Measurements from ENCODE around the gene WDR37. TPM values are rescaled to one million over a fixed set of nuclear protein-coding genes. Genes with fewer than 3 reads are reported as not detected.

WDR37 gene
- total and polyA plus RNA-seq, 2 donors (not counting 1 experiment from before 2014, with no cell fraction given), result 17.3 to 33.2 TPM

GRCh38 chr10:1123198-1123597, 67.0 kb downstream of the WDR37 start:
- no peaks in the 10 kb centered on the region for H3K4me1 ChIP-seq (ENCODE audit: control insufficient read depth in 2 of 2, insufficient read depth in 2 of 2, low read length in 2 of 2)
- H2AFZ ChIP-seq (ENCODE audit: insufficient read depth, low read depth, low read length, poor library complexity, severe bottlenecking), result no peak overlapping the region
- WGBS (ENCODE audit: insufficient coverage), result 94% methylated on average over 4 of the region's 5 CpGs
- TF ChIP-seq EZH2 (IDR thresholded peaks at IDR 0.05; ENCODE audit: borderline replicate concordance, insufficient read depth, low read depth, low read length, poor library complexity, severe bottlenecking) (no peak), CTCF (IDR thresholded peaks at IDR 0.05) (no peak)
- Mint-ChIP-seq H3K27ac (no peak overlapping the region), H3K9me3 (ENCODE audit: insufficient read depth) (no peaks in the 10 kb centered on the region), H3K4me3 (no peak overlapping the region), H3K4me1 (peaks cover 6% of the 10 kb centered on the region), H3K27me3 (no peaks in the 10 kb centered on the region)
- no peak overlapping the region for H3K27ac ChIP-seq (ENCODE audit: low read length in 2 of 2)
- CTCF ChIA-PET, result no interaction called here
- H3K36me3 ChIP-seq (replicated peaks in 1 of 2; ENCODE audit: control extremely low read depth in 1 of 2, control insufficient read depth in 1 of 2, extremely low read depth in 1 of 2, insufficient read depth in 2 of 2, low read length in 1 of 2), result peaks cover 3 to 91% of the 10 kb centered on the region in 2 experiments
- peaks cover 9% of the 10 kb centered on the region for H3K79me2 ChIP-seq (ENCODE audit: control insufficient read depth, insufficient read depth, low read length)
- ATAC-seq (ENCODE audit: low read depth) (no peak), DNase-seq (no peak)
- no peak overlapping the region for H3K4me3 ChIP-seq (ENCODE audit: control extremely low read depth in 1 of 5, extremely low read depth in 1 of 5, insufficient read depth in 1 of 5, low read depth in 2 of 5, low read length in 4 of 5)
- no peaks in the 10 kb centered on the region for H3K27me3 ChIP-seq (replicated peaks in 1 of 4; ENCODE audit: control extremely low read depth in 1 of 4, control insufficient read depth in 3 of 4, insufficient read depth in 4 of 4, low read length in 3 of 4)
- peaks cover 17% of the 10 kb centered on the region for H4K20me1 ChIP-seq (ENCODE audit: control insufficient read depth, insufficient read depth, low read length, poor library complexity, severe bottlenecking)
- intact Hi-C loops (cut with micrococcal nuclease), result no loop called here
- H3K9ac ChIP-seq (ENCODE audit: low read length), result no peak overlapping the region
- no peak overlapping the region for H3K4me2 ChIP-seq (replicated peaks; ENCODE audit: low read depth, low read length, poor library complexity, severe bottlenecking)
- no peaks in the 10 kb centered on the region for H3K9me3 ChIP-seq (ENCODE audit: control extremely low read depth in 1 of 3, control insufficient read depth in 2 of 3, insufficient read depth in 1 of 3, low read length in 2 of 3)
- POLR2A ChIA-PET, result no interaction called here

DNA sequence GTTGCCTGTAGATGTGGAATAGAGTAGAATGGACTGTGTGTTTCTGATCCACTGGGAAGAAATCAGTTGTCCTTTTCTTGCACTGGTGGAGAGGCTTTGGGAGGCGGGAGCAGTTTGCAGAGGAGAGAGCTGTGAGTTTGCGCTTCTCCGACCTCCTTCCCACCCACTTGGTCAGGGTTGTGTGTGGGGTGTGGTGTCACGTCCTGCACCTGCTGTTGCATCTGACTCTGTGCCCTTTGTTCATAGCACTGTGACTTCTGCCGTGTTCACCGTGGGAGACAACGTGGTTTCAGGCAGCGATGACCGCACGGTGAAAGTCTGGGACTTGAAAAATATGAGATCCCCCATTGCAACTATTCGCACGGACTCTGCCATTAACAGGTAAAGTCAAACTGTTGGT, 67.8 kb downstream of the WDR37 start:
- no peak for TF ChIP-seq EZH2 (IDR thresholded peaks at IDR 0.05; ENCODE audit: borderline replicate concordance, insufficient read depth, low read depth, low read length, poor library complexity, severe bottlenecking)
- no peak for TF ChIP-seq CTCF (IDR thresholded peaks at IDR 0.05)
- Histone ChIP-seq H2AFZ (ENCODE audit: insufficient read depth, low read depth, low read length, poor library complexity, severe bottlenecking) (no peak overlapping the region), H3K79me2 (ENCODE audit: control insufficient read depth, insufficient read depth, low read length) (peaks cover 6% of the 10 kb centered on the region), H3K27me3 (replicated peaks in 1 of 4; ENCODE audit: control extremely low read depth in 1 of 4, control insufficient read depth in 3 of 4, insufficient read depth in 4 of 4, low read length in 3 of 4) (no peaks in the 10 kb centered on the region), H3K4me3 (ENCODE audit: control extremely low read depth in 1 of 5, extremely low read depth in 1 of 5, insufficient read depth in 1 of 5, low read depth in 2 of 5, low read length in 4 of 5) (no peak overlapping the region), H3K36me3 (replicated peaks in 1 of 2; ENCODE audit: control extremely low read depth in 1 of 2, control insufficient read depth in 1 of 2, extremely low read depth in 1 of 2, insufficient read depth in 2 of 2, low read length in 1 of 2) (peaks cover 3 to 92% of the 10 kb centered on the region in 2 experiments), H3K9ac (ENCODE audit: low read length) (no peak overlapping the region), H3K4me1 (ENCODE audit: control insufficient read depth in 2 of 2, insufficient read depth in 2 of 2, low read length in 2 of 2) (no peaks in the 10 kb centered on the region), H3K27ac (ENCODE audit: low read length in 2 of 2) (no peak overlapping the region), H3K9me3 (ENCODE audit: control extremely low read depth in 1 of 3, control insufficient read depth in 2 of 3, insufficient read depth in 1 of 3, low read length in 2 of 3) (no peaks in the 10 kb centered on the region), H4K20me1 (ENCODE audit: control insufficient read depth, insufficient read depth, low read length, poor library complexity, severe bottlenecking) (peaks cover 20% of the 10 kb centered on the region), H3K4me2 (replicated peaks; ENCODE audit: low read depth, low read length, poor library complexity, severe bottlenecking) (no peak overlapping the region)
- Mint-ChIP-seq H3K27me3 (no peaks in the 10 kb centered on the region), H3K4me3 (no peak overlapping the region), H3K27ac (no peak overlapping the region), H3K9me3 (ENCODE audit: insufficient read depth) (no peaks in the 10 kb centered on the region), H3K4me1 (peaks cover 6% of the 10 kb centered on the region)
- no peak for DNase-seq
- POLR2A ChIA-PET, result no interaction called here
- WGBS (ENCODE audit: insufficient coverage), result over 99% methylated on average over 12 of the region's 12 CpGs
- intact Hi-C loops (cut with micrococcal nuclease), result no loop called here
- no peak for ATAC-seq (ENCODE audit: low read depth)
- CTCF ChIA-PET, result no interaction called here

Measured in B cell (primary cell).